Glomerular endothelial cell (primary cell): ENCODE measurements around the gene EEFSEC. TPM values are rescaled to one million over a fixed set of nuclear protein-coding genes. Genes with fewer than 3 reads are reported as not detected.

Experiments used
- DNase-seq: peaks from one replicate; pipeline ENCODE4 v3.0.0-alpha.2; 2011; ENCODE audit warnings: low read depth, low spot score; ENCODE audit errors: extremely low read depth
- total RNA-seq: library from RNA; depleted of rRNA; stranded (reverse); fragments of >200 nt; gene quantifications from 2 replicates; pipeline ENCODE4 v1.2.3, GENCODE V29; 2015

The EEFSEC gene
- total RNA-seq, 1 donor from 2014 or later: 15.6 TPM

GRCh38 chr3:128282380-128283196, 129.3 kb downstream of the EEFSEC start:
- DNase-seq: no peak

- DNase-seq: no peak
Observed at GRCh38 chr3:128283421-128283820, 130.1 kb downstream of the EEFSEC start.

DNA sequence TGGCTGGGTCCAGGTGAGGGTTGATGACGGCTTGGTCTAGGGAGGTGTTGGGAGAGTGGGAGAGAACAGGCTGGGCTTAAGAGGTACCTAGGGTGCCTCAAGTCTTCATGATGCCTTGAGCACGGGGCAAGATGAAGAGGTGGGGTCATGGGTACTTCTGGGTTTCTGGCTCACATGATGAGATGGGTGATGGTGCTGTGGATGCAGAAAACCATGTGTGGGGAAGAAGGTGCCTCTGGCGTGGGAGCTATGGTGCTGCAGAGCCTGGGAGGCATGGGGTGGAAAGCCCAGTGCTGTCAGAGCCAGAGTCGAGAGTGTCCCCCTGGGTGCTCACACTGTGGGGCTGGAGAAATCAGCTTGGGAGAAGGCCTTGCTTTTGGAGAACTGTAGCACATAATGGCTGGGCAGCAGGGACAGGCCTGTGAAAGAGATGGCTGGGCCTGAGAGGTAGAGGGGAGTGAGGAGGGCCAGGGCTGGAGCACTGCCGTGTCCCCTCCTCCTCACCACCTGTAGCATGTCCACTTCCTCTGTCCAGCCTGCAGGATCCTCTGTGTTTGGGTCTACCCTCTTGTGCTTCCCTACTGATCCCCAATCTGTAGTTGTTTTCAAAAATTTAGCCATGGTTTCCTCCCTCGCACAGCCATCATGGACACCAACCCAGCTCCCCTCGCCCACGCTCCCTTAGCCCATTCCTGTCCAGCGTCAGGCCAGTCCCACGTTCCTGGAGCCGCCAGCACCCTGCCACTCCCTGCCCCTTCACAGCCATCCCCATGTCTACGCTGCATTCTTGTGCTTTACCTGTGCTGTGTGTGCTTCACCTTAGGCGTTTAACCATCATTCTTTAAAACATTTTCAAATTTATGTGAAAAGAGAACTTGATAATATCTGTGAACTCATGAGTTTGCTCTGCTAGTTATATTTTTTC, 132.0 kb downstream of the EEFSEC start:
- no peak for DNase-seq

DNA sequence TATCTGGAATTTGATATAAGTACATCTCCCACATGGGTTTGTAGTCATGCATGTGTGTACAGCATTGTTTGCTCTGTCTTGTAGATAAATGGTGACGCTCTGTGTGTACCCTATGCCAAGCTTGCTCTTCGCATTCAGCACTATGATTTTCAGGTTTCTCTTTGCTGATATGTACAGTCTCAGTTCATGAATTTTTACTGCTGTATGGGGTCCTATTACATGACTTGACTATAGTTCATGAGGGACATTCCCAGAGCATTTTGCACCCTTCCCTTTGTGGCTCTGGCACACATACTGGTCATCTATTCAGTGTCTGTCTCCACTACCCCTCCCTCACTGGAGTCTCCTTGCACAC, 132.7 kb downstream of the EEFSEC start:
- DNase-seq: no peak

- DNase-seq: no peak
Observed at GRCh38 chr3:128286691-128287090, 133.4 kb downstream of the EEFSEC start.

GRCh38 chr3:128287216-128287615, 133.9 kb downstream of the EEFSEC start:
- no peak for DNase-seq

- no peak for DNase-seq
Observed at GRCh38 chr3:128289534-128289933, 136.3 kb downstream of the EEFSEC start.

- no peak for DNase-seq
Observed at GRCh38 chr3:128290484-128290883, 137.2 kb downstream of the EEFSEC start.

DNA sequence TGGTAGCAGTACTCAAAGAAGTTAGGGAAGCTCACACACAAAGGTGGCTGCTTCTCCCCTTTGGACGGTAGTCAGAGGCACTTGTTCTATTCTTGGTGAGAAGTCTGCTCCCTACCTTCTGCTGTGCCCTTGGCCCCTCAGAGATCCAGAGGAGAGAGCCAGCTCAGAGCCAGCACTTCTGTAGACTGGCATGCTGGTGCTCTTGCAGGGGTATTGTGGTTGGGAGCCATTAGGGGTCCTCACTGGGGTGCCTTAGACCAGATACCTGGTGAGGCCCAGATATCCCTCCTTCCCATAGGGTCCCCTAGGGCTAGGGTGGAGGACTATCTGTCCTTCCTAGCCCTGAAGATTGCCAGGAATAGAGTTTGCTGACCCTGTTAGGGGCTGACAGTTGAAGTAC, 140.6 kb downstream of the EEFSEC start:
- DNase-seq: no peak

- no peak for DNase-seq
Observed at GRCh38 chr3:128294999-128295468, 141.8 kb downstream of the EEFSEC start.

GRCh38 chr3:128296469-128297251, 143.4 kb downstream of the EEFSEC start:
- DNase-seq: no peak

GRCh38 chr3:128297401-128298138, 144.3 kb downstream of the EEFSEC start:
- no peak for DNase-seq

GRCh38 chr3:128301186-128302023, 148.1 kb downstream of the EEFSEC start:
- DNase-seq: no peak

DNA sequence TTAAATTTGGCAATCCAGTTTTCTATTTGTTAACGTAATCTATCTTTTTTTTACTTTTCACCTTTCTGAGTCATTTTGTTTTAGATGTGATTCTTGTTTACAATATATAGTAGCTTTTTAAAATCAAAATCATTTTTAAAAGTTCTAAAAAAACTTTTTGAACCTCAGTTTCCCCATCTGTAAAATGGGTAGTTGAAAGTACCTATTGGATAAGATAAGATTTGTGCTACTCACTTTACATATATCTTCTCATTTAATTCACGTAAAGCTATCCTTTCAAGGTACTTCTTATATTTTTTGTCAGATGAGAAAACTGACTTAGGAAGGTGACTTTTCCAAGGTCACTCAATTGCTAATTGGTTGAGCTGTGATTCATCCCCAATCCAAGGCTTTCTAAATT, 153.2 kb downstream of the EEFSEC start:
- DNase-seq: no peak

- no peak for DNase-seq
Observed at GRCh38 chr3:128307029-128307633, 153.8 kb downstream of the EEFSEC start.

GRCh38 chr3:128307781-128308469, 154.6 kb downstream of the EEFSEC start:
- DNase-seq: no peak

DNA sequence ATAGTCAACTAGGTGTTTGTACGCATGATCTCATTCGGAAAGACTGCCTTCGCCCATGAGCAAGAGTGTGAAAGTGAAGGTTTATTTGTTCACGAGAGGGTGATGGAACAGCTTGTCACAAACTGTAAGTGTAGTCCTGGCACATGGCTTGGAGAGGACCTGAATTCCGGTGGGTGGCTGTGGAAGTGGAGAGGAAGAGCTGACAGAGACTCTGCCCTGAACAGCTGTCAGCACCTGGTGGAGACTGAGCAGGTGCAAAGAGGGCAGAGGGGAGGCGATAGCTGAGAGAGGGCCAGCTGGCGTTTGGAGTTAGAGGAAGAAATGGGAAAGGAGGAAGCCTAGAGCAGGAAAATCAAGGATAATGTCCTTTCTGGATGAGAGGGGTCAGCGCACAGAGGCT, 155.7 kb downstream of the EEFSEC start:
- DNase-seq: no peak

DNA sequence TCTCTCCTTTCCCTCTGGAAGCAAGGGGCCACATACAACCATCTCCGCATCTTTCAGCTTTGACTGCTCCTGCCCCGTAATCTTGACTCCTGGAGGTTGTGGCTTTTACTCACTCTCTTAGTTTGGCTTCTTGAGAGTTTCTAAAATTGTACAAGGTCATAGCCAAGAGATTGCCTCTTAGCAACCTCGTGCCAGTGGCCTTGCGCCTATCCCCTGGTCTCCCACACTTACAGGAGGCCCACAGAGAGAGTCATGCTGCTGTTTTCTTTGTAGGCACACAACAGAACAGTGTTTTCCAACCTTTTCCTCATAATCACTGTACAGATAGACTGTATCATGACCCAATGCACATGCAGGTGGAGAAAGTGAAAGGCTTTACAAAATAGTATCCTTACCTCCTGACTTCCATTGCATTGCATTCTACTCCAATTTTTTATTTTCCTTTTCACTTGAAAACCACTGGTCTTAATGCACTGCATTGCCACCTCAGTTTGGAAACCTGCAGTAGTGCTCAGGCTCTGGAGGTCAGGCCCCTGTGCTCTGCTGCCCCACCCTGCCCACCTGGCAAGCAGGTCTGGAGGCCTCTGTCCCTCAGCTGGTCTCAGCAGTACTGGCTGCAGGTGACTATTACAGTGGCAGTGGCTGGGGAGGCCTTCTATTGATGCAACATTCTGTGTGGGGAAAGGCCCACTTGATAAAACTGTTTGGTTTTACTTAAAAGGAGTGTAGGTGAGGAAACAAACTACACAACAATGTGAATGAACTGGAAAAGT, 157.2 kb downstream of the EEFSEC start:
- DNase-seq: no peak
